ENCODE data around the gene PSMC6.

The PSMC6 gene

DNA sequence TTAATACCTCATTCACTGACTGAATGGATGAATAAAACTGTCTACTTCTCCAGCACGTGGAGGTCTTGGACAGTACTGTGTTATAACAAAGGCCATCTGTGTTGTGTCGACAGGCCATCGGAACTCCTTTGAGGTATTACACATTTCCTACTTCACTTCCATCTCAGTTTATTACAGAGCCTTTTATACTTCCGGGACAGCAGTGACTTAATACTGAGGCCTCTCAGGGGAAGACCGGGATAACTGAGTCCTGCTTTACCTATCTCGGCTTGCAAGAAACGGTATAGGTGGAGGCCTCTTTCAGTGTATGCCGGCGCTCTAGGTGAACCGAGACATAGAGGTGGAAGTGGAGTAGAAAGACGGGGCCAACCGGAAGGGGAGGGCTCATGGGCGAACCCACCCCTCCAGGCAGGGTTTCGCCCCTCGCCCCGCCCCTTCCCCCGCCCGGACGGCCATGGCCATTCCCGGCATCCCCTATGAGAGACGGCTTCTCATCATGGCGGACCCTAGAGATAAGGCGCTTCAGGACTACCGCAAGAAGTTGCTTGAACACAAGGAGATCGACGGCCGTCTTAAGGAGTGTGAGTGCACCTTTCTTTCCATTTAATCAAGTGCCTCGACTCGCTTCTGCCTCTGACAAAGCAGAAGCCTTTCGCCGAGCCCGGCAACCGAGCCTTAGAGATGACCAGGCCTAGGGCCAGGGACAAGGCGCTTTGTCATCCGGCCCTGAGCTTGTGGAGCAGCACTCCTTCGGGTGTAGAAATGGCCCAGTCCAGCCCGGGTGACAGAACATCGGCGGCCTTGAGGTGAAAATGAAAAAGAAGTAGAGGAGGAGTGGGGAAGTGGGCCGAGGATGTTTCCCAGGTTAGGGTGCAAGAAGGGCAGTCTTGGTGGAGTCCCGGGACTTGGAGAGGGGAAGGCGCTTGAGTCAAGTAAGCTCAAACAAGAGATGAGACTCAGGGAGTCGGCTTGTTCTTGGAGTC is at the start of gene PSMC6:
PSMC6 (plus strand) TSS at position 477 of the 983 bp plus-strand sequence; CDS start at position 497, 20 bp downstream.
- peak; percentile 56 for DNase-seq (ENCODE audit: extremely low read depth, low read depth)
- peak within 1 kb of the TSS; percentile 96 for H3K4me3 ChIP-seq (replicated peaks; ENCODE audit: low read depth, low read length)
- TF ChIP-seq, protein P1, sequence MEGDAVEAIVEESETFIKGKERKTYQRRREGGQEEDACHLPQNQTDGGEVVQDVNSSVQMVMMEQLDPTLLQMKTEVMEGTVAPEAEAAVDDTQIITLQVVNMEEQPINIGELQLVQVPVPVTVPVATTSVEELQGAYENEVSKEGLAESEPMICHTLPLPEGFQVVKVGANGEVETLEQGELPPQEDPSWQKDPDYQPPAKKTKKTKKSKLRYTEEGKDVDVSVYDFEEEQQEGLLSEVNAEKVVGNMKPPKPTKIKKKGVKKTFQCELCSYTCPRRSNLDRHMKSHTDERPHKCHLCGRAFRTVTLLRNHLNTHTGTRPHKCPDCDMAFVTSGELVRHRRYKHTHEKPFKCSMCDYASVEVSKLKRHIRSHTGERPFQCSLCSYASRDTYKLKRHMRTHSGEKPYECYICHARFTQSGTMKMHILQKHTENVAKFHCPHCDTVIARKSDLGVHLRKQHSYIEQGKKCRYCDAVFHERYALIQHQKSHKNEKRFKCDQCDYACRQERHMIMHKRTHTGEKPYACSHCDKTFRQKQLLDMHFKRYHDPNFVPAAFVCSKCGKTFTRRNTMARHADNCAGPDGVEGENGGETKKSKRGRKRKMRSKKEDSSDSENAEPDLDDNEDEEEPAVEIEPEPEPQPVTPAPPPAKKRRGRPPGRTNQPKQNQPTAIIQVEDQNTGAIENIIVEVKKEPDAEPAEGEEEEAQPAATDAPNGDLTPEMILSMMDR (IDR thresholded peaks at IDR 0.05; ENCODE audit: low read depth, low read length, missing control alignments): no peak

DNA sequence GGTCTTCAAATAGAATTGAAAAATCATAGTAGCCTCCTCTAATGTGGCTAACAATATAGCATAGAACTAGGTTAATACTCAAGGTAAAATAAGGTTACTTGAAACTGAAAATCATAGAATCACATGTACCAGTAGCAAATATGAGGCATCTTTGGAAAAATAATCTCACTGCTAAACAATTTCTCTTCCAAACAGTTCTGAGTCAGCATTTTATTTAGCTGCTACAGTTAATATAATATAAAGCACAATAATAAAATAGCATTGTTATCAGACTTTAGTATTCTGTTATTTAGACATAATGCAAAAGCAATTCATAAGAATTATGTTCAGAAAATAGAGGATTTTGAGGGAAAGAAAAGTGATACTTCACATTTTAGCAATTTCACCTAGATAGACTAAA is 46.7 kb upstream of the PSMC6 start:
- TF ChIP-seq, protein P1 (IDR thresholded peaks at IDR 0.05; ENCODE audit: low read depth, low read length, missing control alignments): no peak
- no peak overlapping the region for H3K4me3 ChIP-seq (replicated peaks; ENCODE audit: low read depth, low read length)
- no peak for DNase-seq (ENCODE audit: extremely low read depth, low read depth)

DNA sequence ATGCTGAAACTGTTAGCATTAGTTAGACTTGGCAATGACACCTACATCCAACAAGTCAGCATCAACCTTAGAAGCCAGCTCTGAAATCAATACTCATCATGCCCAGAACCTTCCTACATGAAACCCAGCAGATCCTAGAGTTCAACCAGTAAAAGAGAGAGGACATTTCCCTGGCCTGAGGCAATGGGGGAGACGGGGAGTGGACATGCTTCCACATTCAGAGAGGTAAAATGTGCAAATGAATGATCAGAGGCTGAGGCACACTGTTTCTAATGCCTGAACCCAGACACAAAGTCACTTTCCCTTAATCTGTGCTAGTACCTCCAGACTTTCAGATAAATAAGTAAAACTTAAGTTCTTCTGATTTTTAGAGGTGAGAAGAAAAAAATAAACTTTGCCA is 46.2 kb upstream of the PSMC6 start:
- TF ChIP-seq, protein P1 (IDR thresholded peaks at IDR 0.05; ENCODE audit: low read depth, low read length, missing control alignments): no peak
- no peak overlapping the region for H3K4me3 ChIP-seq (replicated peaks; ENCODE audit: low read depth, low read length)
- DNase-seq (ENCODE audit: extremely low read depth, low read depth): no peak

DNA sequence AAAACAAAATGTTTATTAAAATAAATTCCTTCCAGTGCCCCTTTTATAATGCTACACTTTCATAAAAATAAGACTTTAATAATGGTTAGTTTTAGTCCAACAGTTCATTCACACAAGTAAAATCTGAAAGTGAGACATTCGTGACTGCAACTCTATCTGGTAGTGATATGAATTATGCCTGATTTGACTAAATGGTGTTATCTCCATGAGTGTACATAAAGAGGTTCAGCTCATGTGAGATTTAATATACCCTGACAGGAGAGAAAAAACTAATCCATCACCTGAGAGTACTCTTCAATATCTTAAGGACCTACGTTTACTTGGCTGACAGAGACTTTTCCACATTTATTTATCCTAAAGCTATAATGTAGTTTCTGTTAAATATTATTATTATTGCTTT is 45.7 kb upstream of the PSMC6 start:
- no peak for DNase-seq (ENCODE audit: extremely low read depth, low read depth)
- TF ChIP-seq, protein P1 (IDR thresholded peaks at IDR 0.05; ENCODE audit: low read depth, low read length, missing control alignments): no peak
- H3K4me3 ChIP-seq (replicated peaks; ENCODE audit: low read depth, low read length): no peak overlapping the region

DNA sequence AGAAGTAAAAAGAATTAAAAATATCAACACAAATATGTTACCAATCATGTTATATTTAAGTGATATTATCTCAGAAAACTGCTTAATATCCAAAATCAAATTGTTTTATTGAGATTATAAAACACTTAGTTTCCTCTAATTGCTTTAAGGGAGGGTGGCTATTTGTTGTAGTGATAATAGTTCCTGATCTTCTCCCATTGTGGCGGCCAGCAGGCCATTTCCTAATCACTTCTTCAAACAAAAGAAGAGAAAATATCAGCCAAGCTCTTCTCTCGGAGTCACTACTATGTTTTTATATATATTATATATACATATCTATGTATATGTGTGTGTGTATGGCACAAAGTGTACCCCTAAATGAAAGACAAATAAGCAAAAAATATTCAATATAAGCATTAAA is 43.1 kb upstream of the PSMC6 start:
- TF ChIP-seq, protein P1 (IDR thresholded peaks at IDR 0.05; ENCODE audit: low read depth, low read length, missing control alignments): no peak
- no peak for DNase-seq (ENCODE audit: extremely low read depth, low read depth)
- no peak overlapping the region for H3K4me3 ChIP-seq (replicated peaks; ENCODE audit: low read depth, low read length)

DNA sequence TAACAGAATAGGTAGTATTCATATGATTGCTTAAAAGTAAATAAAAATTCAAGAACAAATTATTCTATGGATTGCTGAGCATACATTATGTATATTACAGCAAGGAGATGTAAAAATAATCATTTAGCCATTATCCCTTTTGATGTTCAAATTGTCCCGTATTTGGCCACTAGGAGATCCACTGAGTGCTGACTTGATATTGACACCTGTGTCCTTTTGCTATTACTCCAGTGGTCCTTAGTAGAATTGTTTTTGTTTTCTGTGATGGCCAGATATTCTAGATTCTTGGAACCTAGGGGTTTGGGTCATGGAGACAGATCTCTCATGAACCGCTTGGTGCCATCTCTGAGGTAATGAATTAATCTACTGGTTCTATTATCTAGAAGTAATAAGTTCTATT is 28.4 kb upstream of the PSMC6 start:
- TF ChIP-seq, protein P1 (IDR thresholded peaks at IDR 0.05; ENCODE audit: low read depth, low read length, missing control alignments): peak; percentile 10
- no peak overlapping the region for H3K4me3 ChIP-seq (replicated peaks; ENCODE audit: low read depth, low read length)
- DNase-seq (ENCODE audit: extremely low read depth, low read depth): no peak

Data from HFF-Myc (cell line).